ENCODE data around the gene ADGRG3.

DNA sequence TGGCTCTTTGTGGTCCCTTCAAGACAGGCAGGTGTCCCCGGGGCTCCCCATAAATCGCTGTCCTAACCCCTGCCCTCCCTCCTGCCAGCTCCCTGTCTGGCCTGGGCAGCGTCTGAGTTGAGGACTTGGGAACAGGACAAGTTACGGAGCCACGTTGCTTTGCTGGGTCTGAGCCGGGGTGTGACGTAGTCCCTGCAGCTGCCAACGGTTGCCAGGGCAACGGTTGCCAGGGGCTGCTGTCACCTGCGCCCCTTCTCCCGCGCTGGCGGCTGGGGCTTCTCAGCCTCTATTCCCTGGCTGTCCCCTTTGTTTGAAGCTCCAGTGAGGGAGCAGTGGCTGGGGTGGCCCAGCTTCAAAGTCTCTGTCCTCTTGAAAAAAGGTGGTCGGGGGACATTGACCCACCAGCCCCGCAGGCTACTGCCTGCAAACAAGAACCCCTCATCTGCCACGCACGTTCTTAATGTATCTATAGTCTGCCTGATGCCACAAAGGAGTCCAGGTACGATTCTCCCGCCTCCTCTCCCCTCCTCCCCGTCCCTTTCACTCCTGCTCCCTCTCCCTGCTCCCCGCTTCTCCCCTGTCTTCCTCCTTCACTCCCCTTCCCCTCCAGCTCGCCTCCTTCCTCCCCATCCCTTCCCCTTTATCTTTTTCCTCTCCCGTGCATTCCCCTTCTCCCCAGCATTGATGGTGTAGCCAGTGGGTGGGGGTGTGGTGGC lies 28.8 kb upstream of the ADGRG3 start:
- TF ChIP-seq, protein P1, sequence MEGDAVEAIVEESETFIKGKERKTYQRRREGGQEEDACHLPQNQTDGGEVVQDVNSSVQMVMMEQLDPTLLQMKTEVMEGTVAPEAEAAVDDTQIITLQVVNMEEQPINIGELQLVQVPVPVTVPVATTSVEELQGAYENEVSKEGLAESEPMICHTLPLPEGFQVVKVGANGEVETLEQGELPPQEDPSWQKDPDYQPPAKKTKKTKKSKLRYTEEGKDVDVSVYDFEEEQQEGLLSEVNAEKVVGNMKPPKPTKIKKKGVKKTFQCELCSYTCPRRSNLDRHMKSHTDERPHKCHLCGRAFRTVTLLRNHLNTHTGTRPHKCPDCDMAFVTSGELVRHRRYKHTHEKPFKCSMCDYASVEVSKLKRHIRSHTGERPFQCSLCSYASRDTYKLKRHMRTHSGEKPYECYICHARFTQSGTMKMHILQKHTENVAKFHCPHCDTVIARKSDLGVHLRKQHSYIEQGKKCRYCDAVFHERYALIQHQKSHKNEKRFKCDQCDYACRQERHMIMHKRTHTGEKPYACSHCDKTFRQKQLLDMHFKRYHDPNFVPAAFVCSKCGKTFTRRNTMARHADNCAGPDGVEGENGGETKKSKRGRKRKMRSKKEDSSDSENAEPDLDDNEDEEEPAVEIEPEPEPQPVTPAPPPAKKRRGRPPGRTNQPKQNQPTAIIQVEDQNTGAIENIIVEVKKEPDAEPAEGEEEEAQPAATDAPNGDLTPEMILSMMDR (IDR thresholded peaks at IDR 0.05), result no peak
- TF ChIP-seq POLR2A (IDR thresholded peaks at IDR 0.05), result no peak

Measured in adrenal gland (tissue), 5 donors.